ENCODE data around the gene NIF3L1. TPM values are rescaled to one million over a fixed set of nuclear protein-coding genes. Genes with fewer than 3 reads are reported as not detected.

The NIF3L1 gene
- total and polyA plus RNA-seq, 2 of the 8 experiments (the other 6 are each of a cell fraction or from before 2014, with no cell fraction given), result 63.4 to 126 TPM

GRCh38 chr2:200863782-200864175 is 25.4 kb upstream of the NIF3L1 start:
- Histone ChIP-seq H3K4me3 (ENCODE audit: extremely low read depth in 1 of 4, insufficient read depth in 2 of 4, low read depth in 3 of 4, low read length in 4 of 4) (peak overlapping the region; percentile 87 to 99 (median 94)), H2BK120ac (replicated peaks; ENCODE audit: low read depth, low read length) (peak overlapping the region; percentile 72), H2BK20ac (ENCODE audit: low read length) (no peak overlapping the region), H3K79me2 (ENCODE audit: control insufficient read depth in 1 of 2, insufficient read depth in 2 of 2, low read length in 2 of 2) (peaks cover 21 to 49% of the 10 kb centered on the region in 2 experiments), H4K20me1 (replicated peaks in 1 of 2; ENCODE audit: control insufficient read depth in 1 of 2, insufficient read depth in 2 of 2, low read length in 2 of 2) (peaks cover 0 to 4% of the 10 kb centered on the region in 2 experiments), H3K27me3 (replicated peaks in 1 of 4; ENCODE audit: control insufficient read depth in 3 of 4, extremely low read depth in 1 of 4, insufficient read depth in 3 of 4, low read length in 3 of 4) (no peaks in the 10 kb centered on the region; a peak in 1 of 7 replicates), H3K79me1 (ENCODE audit: low read depth, low read length) (no peaks in the 10 kb centered on the region; the same call in 1 of the 2 replicates), H4K5ac (ENCODE audit: insufficient read length, low read depth, low read length) (peak overlapping the region; percentile 96), H2BK15ac (ENCODE audit: low read length) (no peak overlapping the region), H3K14ac (ENCODE audit: insufficient read length) (no peak overlapping the region), H3K18ac (ENCODE audit: extremely low read depth, low read length) (peak overlapping the region; percentile 84; the same call in 1 of the 2 replicates), H3K23me2 (ENCODE audit: low read depth, low read length) (peaks cover 6% of the 10 kb centered on the region; the same call in 1 of the 2 replicates), H3K9ac (replicated peaks in 1 of 4; ENCODE audit: extremely low read depth in 1 of 4, low read depth in 3 of 4, low read length in 3 of 4) (peak overlapping the region; percentile 67 to 97 (median 96)), H3K4me2 (ENCODE audit: insufficient read depth in 1 of 2, low read depth in 2 of 2, low read length in 2 of 2) (peak overlapping the region; percentile 90), H2AK5ac (ENCODE audit: low read depth, low read length) (peak overlapping the region; percentile 95), H2BK12ac (ENCODE audit: low read depth, low read length) (peak overlapping the region; percentile 46; the same call in 1 of the 2 replicates), H3K4me1 (replicated peaks in 1 of 4; ENCODE audit: control insufficient read depth in 3 of 4, insufficient read depth in 4 of 4, low read length in 3 of 4) (peaks cover 0 to 5% (median 0%) of the 10 kb centered on the region in 4 experiments; a peak in 1 of 7 replicates), H3K4ac (replicated peaks; ENCODE audit: insufficient read length, low read depth, low read length) (peak overlapping the region; percentile 94), H3K9me3 (ENCODE audit: insufficient read depth in 2 of 2, low read depth in 1 of 2, low read length in 1 of 2) (no peaks in the 10 kb centered on the region), H2BK5ac (ENCODE audit: low read depth, low read length) (peak overlapping the region; percentile 98; the same call in 1 of the 2 replicates), H3K23ac (ENCODE audit: insufficient read length) (no peak overlapping the region), H4K91ac (replicated peaks; ENCODE audit: insufficient read length, low read length) (peak overlapping the region; percentile 40), H3K36me3 (ENCODE audit: control insufficient read depth in 2 of 4, insufficient read depth in 4 of 4, low read length in 3 of 4) (peaks cover 2 to 26% (median 12%) of the 10 kb centered on the region in 4 experiments; a peak in 6 of 8 replicates), H4K8ac (ENCODE audit: extremely low read depth, insufficient read depth, low read length) (peak overlapping the region; percentile 99), H3K56ac (replicated peaks; ENCODE audit: insufficient read length, low read depth, low read length) (peak overlapping the region; percentile 97), H2AFZ (ENCODE audit: low read length) (peak overlapping the region; percentile 77), H3K27ac (ENCODE audit: low read depth, low read length) (peak overlapping the region; percentile 95)
- TF ChIP-seq KDM1A (IDR thresholded peaks at IDR 0.05; ENCODE audit: borderline replicate concordance, low read length), result no peak
- peak; percentile 43; the same call in 1 of the 2 replicates for TF ChIP-seq CHD2 (IDR thresholded peaks at IDR 0.05; ENCODE audit: low read length)
- TF ChIP-seq SAP30 (IDR thresholded peaks at IDR 0.05; ENCODE audit: insufficient read depth, insufficient replicate concordance, low read length), result peak; percentile 71
- TF ChIP-seq ATF3 (IDR thresholded peaks at IDR 0.05; ENCODE audit: insufficient read depth, low read depth, low read length), result no peak
- peak in 1 of 2 experiments; percentile 0; a peak in 1 of 4 replicates for TF ChIP-seq HDAC2 (IDR thresholded peaks at IDR 0.05; ENCODE audit: borderline replicate concordance in 1 of 2, low read depth in 2 of 2, low read length in 2 of 2)
- TF ChIP-seq TBP (IDR thresholded peaks at IDR 0.05; ENCODE audit: low read depth, low read length), result peak; percentile 11; the same call in 1 of the 2 replicates
- 1% methylated on average over 19 of the region's 19 CpGs; no CpG with 5 or more reads in 1 of the 2 experiments for WGBS, 2 experiments (ENCODE audit: extremely low coverage in 1 of 2, insufficient coverage in 1 of 2, insufficient read length in 1 of 2, insufficient replicate concordance in 2 of 2, low coverage in 1 of 2, low lambda C conversion rate in 2 of 2, missing lambda C conversion rate in 1 of 2)
- CTCF ChIA-PET (ENCODE audit: partially characterized antibody), result interaction anchor here (0.9 to 1.3 kb wide), 4 partner anchors 20 to 294 kb away, joined by 3 to 4 read pairs (median 4); no protein-coding TSS in a partner anchor
- DNase-seq (ENCODE audit: low read depth in 1 of 2, low spot score in 2 of 2) (no peak), FAIRE-seq (no peak)
- POLR2A ChIA-PET (ENCODE audit: partially characterized antibody), result interaction anchor here (0.6 to 3.0 kb wide), 31 partner anchors 8 to 1350 kb away, joined by 3 to 53 read pairs (median 4); partner anchors contain the start of genes BZW1, NIF3L1, PPIL3 and SGO2
